ENCODE data around the gene STPG3. TPM values are rescaled to one million over a fixed set of nuclear protein-coding genes. Genes with fewer than 3 reads are reported as not detected.

The STPG3 gene
- total and polyA plus RNA-seq, 9 of the 15 experiments (the other 6 are each of a cell fraction or from before 2014, with no cell fraction given) = not detected

DNA sequence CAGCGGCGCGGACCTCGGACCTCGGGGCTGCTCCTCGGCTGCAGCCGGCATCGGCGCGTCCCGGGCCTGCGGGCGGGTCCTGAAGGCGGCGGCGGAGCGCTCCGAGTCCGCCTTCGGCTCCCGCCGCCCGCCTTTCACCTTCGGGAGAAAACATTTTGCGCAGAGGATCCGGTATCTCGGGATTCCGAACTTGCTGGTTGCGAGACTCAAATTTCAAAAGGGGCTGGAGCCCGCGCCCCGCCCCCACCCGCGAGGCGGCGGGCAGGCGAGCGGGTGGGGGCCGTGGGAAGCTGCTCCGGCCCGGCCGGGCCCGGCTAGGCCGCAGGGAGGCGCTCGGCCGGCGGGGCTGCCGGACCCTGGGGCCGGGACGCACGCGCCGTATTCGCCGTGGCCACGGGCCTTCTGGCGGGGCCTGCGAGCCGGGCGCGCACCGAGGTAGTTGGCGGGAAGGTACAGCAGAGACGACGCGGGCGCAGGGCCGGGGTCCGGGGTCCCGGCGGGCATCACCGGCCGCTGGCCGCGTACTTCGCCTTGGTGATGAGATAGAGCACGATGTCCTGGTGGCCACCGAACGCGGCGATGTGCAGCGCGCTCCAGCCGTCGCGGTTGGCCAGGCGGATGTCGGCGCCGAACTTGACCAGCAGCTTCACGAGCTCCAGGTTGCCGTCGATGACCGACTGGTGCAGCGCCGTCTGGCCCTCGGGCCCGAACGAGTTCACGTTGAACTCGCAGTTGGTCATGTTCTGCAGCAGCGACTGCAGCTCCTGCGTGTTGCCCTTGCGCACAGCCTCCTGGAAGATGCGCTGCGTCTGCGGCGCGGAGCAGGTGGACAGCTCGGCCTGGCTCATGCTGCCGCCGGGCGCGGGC is 50.2 kb downstream of the STPG3 start (continued):
- peak; percentile 24; the same call in 1 of the 2 replicates for TF ChIP-seq SIN3B (IDR thresholded peaks at IDR 0.05; ENCODE audit: low read depth)
- TF ChIP-seq HDAC3 (IDR thresholded peaks at IDR 0.05; ENCODE audit: borderline replicate concordance, partially characterized antibody) = no peak
- TF ChIP-seq ZNF347 (CRISPR knock-in tag; IDR thresholded peaks at IDR 0.05; ENCODE audit: low read depth) = no peak
- TF ChIP-seq ZNF212 (CRISPR knock-in tag; IDR thresholded peaks at IDR 0.05) = no peak
- TF ChIP-seq ZNF589 (CRISPR knock-in tag; IDR thresholded peaks at IDR 0.05; ENCODE audit: low read depth) = no peak
- no peak for TF ChIP-seq SMARCB1 (IDR thresholded peaks at IDR 0.05; ENCODE audit: insufficient read length, low read depth)
- peak; percentile 72 for TF ChIP-seq MYC (IDR thresholded peaks at IDR 0.05; ENCODE audit: low read depth, low read length)
- TF ChIP-seq MYC (CRISPR knock-in tag; IDR thresholded peaks at IDR 0.05; ENCODE audit: borderline replicate concordance, low read depth) = peak; percentile 68; the same call in 1 of the 2 replicates
- TF ChIP-seq JUND (IDR thresholded peaks at IDR 0.05; ENCODE audit: borderline replicate concordance, low read depth, low read length) = peak; percentile 10; the same call in 1 of the 2 replicates
- TF ChIP-seq JUND (tag; IDR thresholded peaks at IDR 0.05; ENCODE audit: borderline replicate concordance, low read depth, low read length) = no peak; the same call in 2 of the 3 replicates
- TF ChIP-seq HNRNPH1 (optimal IDR thresholded peaks at IDR 0.05; ENCODE audit: low read depth, low read length) = no peak
- 0 out of 2 replicates have a peak, but pooled peaks have one; percentile 8 for TF ChIP-seq FOSL1 (tag; conservative IDR thresholded peaks at IDR 0.05)
- TF ChIP-seq ZBTB11 (CRISPR knock-in tag; IDR thresholded peaks at IDR 0.05) = peak in 2 of 3 experiments; percentile 29 to 33; a peak in 2 of 6 replicates
- TF ChIP-seq FOXA3 (CRISPR knock-in tag; conservative IDR thresholded peaks at IDR 0.05 in 1 of 2, IDR thresholded peaks at IDR 0.05 in 1 of 2) = peak in 1 of 2 experiments; percentile 43; a peak in 1 of 4 replicates
- TF ChIP-seq ZZZ3 (IDR thresholded peaks at IDR 0.05) = no peak
- peak in 1 of 2 experiments; percentile 57; a peak in 2 of 4 replicates for TF ChIP-seq TRIM24 (IDR thresholded peaks at IDR 0.05)
- TF ChIP-seq CTCFL (IDR thresholded peaks at IDR 0.05; ENCODE audit: borderline replicate concordance, insufficient read depth, low read depth, low read length, poor library complexity, severe bottlenecking) = peak; percentile 88
- TF ChIP-seq, protein P1, sequence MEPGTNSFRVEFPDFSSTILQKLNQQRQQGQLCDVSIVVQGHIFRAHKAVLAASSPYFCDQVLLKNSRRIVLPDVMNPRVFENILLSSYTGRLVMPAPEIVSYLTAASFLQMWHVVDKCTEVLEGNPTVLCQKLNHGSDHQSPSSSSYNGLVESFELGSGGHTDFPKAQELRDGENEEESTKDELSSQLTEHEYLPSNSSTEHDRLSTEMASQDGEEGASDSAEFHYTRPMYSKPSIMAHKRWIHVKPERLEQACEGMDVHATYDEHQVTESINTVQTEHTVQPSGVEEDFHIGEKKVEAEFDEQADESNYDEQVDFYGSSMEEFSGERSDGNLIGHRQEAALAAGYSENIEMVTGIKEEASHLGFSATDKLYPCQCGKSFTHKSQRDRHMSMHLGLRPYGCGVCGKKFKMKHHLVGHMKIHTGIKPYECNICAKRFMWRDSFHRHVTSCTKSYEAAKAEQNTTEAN (CRISPR knock-in tag; IDR thresholded peaks at IDR 0.05) = no peak; the same call in 1 of the 2 replicates
